Common myeloid progenitor, CD34-positive (primary cell): Measurements from ENCODE around the gene OR2AG1.
"Not testable (repeated sequence)": the region's sequence is repeated elsewhere in the genome, so short reads cannot be mapped to it uniquely, and the experiment has no call there.

ENCODE experiments used
- CTCF ChIA-PET: fragments of 350-600 bp; sonication (Branson Sonifier 250); formaldehyde crosslinking; loops from one replicate; lab custom pipeline; 2021; ENCODE audit warnings: antibody characterized with exemption; lab: Charles Lee
- POLR2A ChIA-PET: fragments of 350-600 bp; sonication (Branson Sonifier 250); formaldehyde crosslinking; loops from one replicate; lab custom pipeline; 2021; ENCODE audit warnings: antibody characterized with exemption; lab: Charles Lee
- DNase-seq, 3 donors: peaks; one replicate each; pipeline versions ENCODE4 v3.0.0 to v3.0.0-alpha.2; 2013
- H3K27ac ChIP-seq, 2 experiments: 1 replicate in 1 of 2; 2 replicates in 1 of 2; pipeline ENCODE4 v1.7.0; 2013; ENCODE audit warnings: inconsistent platforms in 2 of 2, low read length in 2 of 2, mild to moderate bottlenecking in 2 of 2, low read depth in 1 of 2, moderate library complexity in 1 of 2; ENCODE audit not compliant: severe bottlenecking in 2 of 2, insufficient read depth in 1 of 2, poor library complexity in 1 of 2
- H3K27me3 ChIP-seq, 5 experiments: replicated peaks in 2 of 5; 1 replicate in 3 of 5; 2 replicates in 2 of 5; pipeline versions ENCODE4 v1.6.1 to v1.7.0; 2013; ENCODE audit warnings: low read length in 4 of 5, mild to moderate bottlenecking in 2 of 5, moderate library complexity in 2 of 5, inconsistent platforms in 1 of 5; ENCODE audit not compliant: insufficient read depth in 5 of 5, control insufficient read depth in 4 of 5
- H3K36me3 ChIP-seq, 4 experiments: 1 replicate in 2 of 4; 2 replicates in 2 of 4; pipeline versions ENCODE4 v1.6.1 to v1.7.0; 2013; ENCODE audit warnings: low read length in 3 of 4, control low read depth in 1 of 4, mild to moderate bottlenecking in 1 of 4; ENCODE audit not compliant: control insufficient read depth in 4 of 4, insufficient read depth in 4 of 4
- H3K4me1 ChIP-seq, 4 experiments: 1 replicate in 3 of 4; 2 replicates in 1 of 4; pipeline versions ENCODE4 v1.6.1 to v1.7.1; 2013; ENCODE audit warnings: low read length in 3 of 4, mild to moderate bottlenecking in 3 of 4, control low read depth in 1 of 4, inconsistent platforms in 1 of 4, moderate library complexity in 1 of 4; ENCODE audit not compliant: control insufficient read depth in 4 of 4, insufficient read depth in 4 of 4; ENCODE audit errors: control extremely low read depth in 1 of 4
- H3K4me3 ChIP-seq, 7 experiments: 1 replicate in 4 of 7; 2 replicates in 3 of 7; pipeline versions ENCODE4 v1.5.1 to v1.7.0; 2013; ENCODE audit warnings: mild to moderate bottlenecking in 7 of 7, low read length in 6 of 7, moderate library complexity in 6 of 7, inconsistent platforms in 2 of 7, low read depth in 2 of 7, control low read depth in 1 of 7; ENCODE audit not compliant: insufficient read depth in 4 of 7, control insufficient read depth in 1 of 7; ENCODE audit errors: extremely low read depth in 1 of 7
- H3K9me3 ChIP-seq, 5 experiments: 1 replicate in 4 of 5; 2 replicates in 1 of 5; pipeline versions ENCODE4 v1.6.1 to v1.7.1; 2013; ENCODE audit warnings: low read length in 4 of 5, mild to moderate bottlenecking in 2 of 5, inconsistent platforms in 1 of 5, low read depth in 1 of 5, moderate library complexity in 1 of 5; ENCODE audit not compliant: control insufficient read depth in 4 of 5, insufficient read depth in 2 of 5; ENCODE audit errors: control extremely low read depth in 1 of 5
- WGBS: methylation state at CpG from one replicate; pipeline ENCODE4 v1.1.5; 2013; ENCODE audit not compliant: insufficient coverage; 5-methylcytosine and 5-hydroxymethylcytosine counted together

The OR2AG1 gene

GRCh38 chr11:6780829-6781228, 2.0 kb upstream of the OR2AG1 start:
- Histone ChIP-seq H3K36me3 (no peaks in the 10 kb centered on the region), H3K4me1 (no peaks in the 10 kb centered on the region), H3K27ac (no peak overlapping the region), H3K9me3 (no peaks in the 10 kb centered on the region), H3K4me3 (no peak overlapping the region), H3K27me3 (no peaks in the 10 kb centered on the region)
- no peak for DNase-seq
- ChIA-PET CTCF (no interaction called here), POLR2A (no interaction called here)

GRCh38 chr11:6790546-6790945, 7.7 kb downstream of the OR2AG1 start:
- CTCF ChIA-PET = no interaction called here
- WGBS = 100% methylated on average over 2 of the region's 2 CpGs
- Histone ChIP-seq H3K27me3 (no peaks in the 10 kb centered on the region), H3K4me3 (no peak overlapping the region), H3K27ac (no peak overlapping the region), H3K9me3 (no peaks in the 10 kb centered on the region), H3K4me1 (no peaks in the 10 kb centered on the region), H3K36me3 (no peaks in the 10 kb centered on the region)
- POLR2A ChIA-PET = no interaction called here
- no peak for DNase-seq

- no peak overlapping the region for H3K27ac ChIP-seq
- CTCF ChIA-PET = interaction anchor here (1.0 kb wide), 1 partner anchor 58 kb away, joined by 3 read pairs; no protein-coding TSS in a partner anchor
- H3K9me3 ChIP-seq = no peaks in the 10 kb centered on the region
- 91% methylated on average over 4 of the region's 4 CpGs for WGBS
- DNase-seq = no peak
- no peaks in the 10 kb centered on the region for H3K36me3 ChIP-seq
- H3K27me3 ChIP-seq = no peaks in the 10 kb centered on the region
- POLR2A ChIA-PET = no interaction called here
- H3K4me1 ChIP-seq = no peaks in the 10 kb centered on the region
- H3K4me3 ChIP-seq = no peak overlapping the region
Measured at GRCh38 chr11:6794639-6795038, 11.8 kb downstream of the OR2AG1 start.

GRCh38 chr11:6799402-6799801, 16.6 kb downstream of the OR2AG1 start, which contains the start of gene OR6A2:
Gene OR6A2, minus strand, starts transcription at chr11:6799689. Its CDS starts 3,981 bp downstream, at chr11:6795708.
- Histone ChIP-seq H3K27me3 (no peaks in the 10 kb centered on the region), H3K27ac (no peak within 1 kb of the TSS), H3K9me3 (peaks cover 0 to 7% (median 0%) of the 10 kb centered on the region in 5 experiments), H3K4me3 (no peak within 1 kb of the TSS), H3K36me3 (no peaks in the 10 kb centered on the region), H3K4me1 (no peaks in the 10 kb centered on the region)
- ChIA-PET POLR2A (interaction anchor here (0.6 kb wide), 1 partner anchor 71 kb away, joined by 3 read pairs; no protein-coding TSS in a partner anchor), CTCF (interaction anchor here (1.7 kb wide), 1 partner anchor 17 kb away, joined by 3 read pairs; the partner anchor contains the start of gene OR2AG1)
- DNase-seq = no peak
- WGBS = no CpG with 5 or more reads among the region's 1 CpG

DNA sequence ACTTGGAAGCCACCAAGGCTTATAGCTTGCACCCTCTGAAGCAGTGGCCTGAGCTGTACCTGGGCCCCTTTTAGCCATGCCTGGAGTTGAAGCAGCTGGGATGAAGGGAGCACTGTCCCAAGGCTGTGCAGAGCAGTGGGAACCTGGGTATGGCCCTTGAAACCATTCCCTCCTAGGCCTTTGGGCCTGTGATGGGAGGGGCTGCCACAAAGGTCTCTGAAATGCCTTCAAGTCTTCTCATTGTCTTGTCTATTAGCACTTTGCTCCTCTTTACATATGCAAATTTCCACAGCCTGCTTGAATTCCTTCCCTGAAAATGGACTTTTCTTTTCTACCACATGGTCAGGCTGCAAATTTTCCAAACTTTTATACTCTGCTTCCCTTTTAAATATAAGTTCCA, 18.3 kb downstream of the OR2AG1 start:
- CTCF ChIA-PET = interaction anchor here (1.9 kb wide), 1 partner anchor 11 kb away, joined by 5 read pairs; no protein-coding TSS in a partner anchor
- H3K4me1 ChIP-seq, DNase-seq, H3K27me3 ChIP-seq, H3K36me3 ChIP-seq, H3K9me3 ChIP-seq, H3K27ac ChIP-seq, POLR2A ChIA-PET, H3K4me3 ChIP-seq: not testable (repeated sequence)

- Histone ChIP-seq H3K36me3 (no peaks in the 10 kb centered on the region), H3K27ac (no peak overlapping the region), H3K9me3 (peaks cover 0 to 4% (median 0%) of the 10 kb centered on the region in 5 experiments), H3K4me1 (no peaks in the 10 kb centered on the region), H3K27me3 (peaks cover 0 to 3% (median 0%) of the 10 kb centered on the region in 5 experiments), H3K4me3 (no peak overlapping the region)
- ChIA-PET POLR2A (no interaction called here), CTCF (interaction anchor here (1.0 to 1.5 kb wide), 8 partner anchors 12 to 878 kb away, joined by 3 to 6 read pairs (median 3); no protein-coding TSS in a partner anchor)
- 23% methylated on average over 4 of the region's 6 CpGs for WGBS
- DNase-seq = peak; percentile 39 to 68 (median 54)
Measured at GRCh38 chr11:6812390-6813005, 29.7 kb downstream of the OR2AG1 start.

DNA sequence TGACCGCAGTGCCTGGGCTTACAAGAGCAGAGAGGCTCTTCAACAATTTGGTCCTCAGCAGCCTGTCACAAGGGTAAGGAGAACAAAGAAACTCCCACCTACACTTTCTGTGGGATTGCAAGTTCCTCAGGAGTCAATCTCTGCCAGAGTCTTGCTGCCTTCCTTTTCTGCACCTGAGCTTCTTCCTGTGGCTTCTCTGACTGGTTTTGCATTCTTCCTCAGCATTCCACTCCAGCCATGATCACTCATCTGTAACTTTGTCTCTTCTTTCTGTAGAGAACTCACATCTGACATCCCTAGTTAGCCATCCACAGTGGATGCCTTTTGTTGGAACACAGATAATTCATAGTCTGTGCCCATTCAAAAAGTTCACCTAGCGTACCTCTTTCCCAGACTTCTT, 30.8 kb downstream of the OR2AG1 start:
- CTCF ChIA-PET = no interaction called here
- no peak overlapping the region for H3K27ac ChIP-seq
- no peak for DNase-seq
- H3K9me3 ChIP-seq = peaks cover 0 to 8% (median 6%) of the 10 kb centered on the region in 5 experiments
- 88% methylated on average over 2 of the region's 2 CpGs for WGBS
- no peak overlapping the region for H3K4me3 ChIP-seq
- POLR2A ChIA-PET = no interaction called here
- peaks cover 0 to 3% (median 0%) of the 10 kb centered on the region in 5 experiments for H3K27me3 ChIP-seq
- no peaks in the 10 kb centered on the region for H3K4me1 ChIP-seq
- H3K36me3 ChIP-seq = no peaks in the 10 kb centered on the region
